ENCODE measurements around the gene DPF1. TPM values are rescaled to one million over a fixed set of nuclear protein-coding genes. Genes with fewer than 3 reads are reported as not detected.
A peak's percentile ranks its signal among the peaks of the same experiment; 100 is the strongest.

The DPF1 gene
- total RNA-seq (7.8 and 9.6 TPM in 2 replicates), polyA plus RNA-seq (4.9 and 6.5 TPM in 2 replicates)

GRCh38 chr19:38224014-38224862 is at the start of gene DPF1:
DPF1 (minus strand) TSS chr19:38224222; CDS start chr19:38224142, 80 bp downstream.
- H3K27me3 ChIP-seq = peaks cover 8% of the 10 kb centered on the region
- no peak within 1 kb of the TSS for H3K27ac ChIP-seq
- H3K36me3 ChIP-seq = no peaks in the 10 kb centered on the region
- no peaks in the 10 kb centered on the region for H3K9me3 ChIP-seq (ENCODE audit: low read depth)
- peak; percentile 10 for TF ChIP-seq CTCF (IDR thresholded peaks at IDR 0.05; ENCODE audit: low read depth, low read length)
- peak; percentile 75 to 92 for DNase-seq (ENCODE audit: low read depth in 1 of 2, low spot score in 1 of 2)
- peak within 1 kb of the TSS; percentile 77 for H3K4me3 ChIP-seq
- H3K4me1 ChIP-seq (ENCODE audit: low read depth) = no peaks in the 10 kb centered on the region

- Histone ChIP-seq H3K36me3 (no peaks in the 10 kb centered on the region), H3K4me3 (no peak overlapping the region), H3K9me3 (ENCODE audit: low read depth) (no peaks in the 10 kb centered on the region), H3K27ac (peak overlapping the region; percentile 26), H3K27me3 (no peaks in the 10 kb centered on the region), H3K4me1 (ENCODE audit: low read depth) (peaks cover 32% of the 10 kb centered on the region)
- no peak for TF ChIP-seq CTCF (IDR thresholded peaks at IDR 0.05; ENCODE audit: low read depth, low read length)
- no peak for DNase-seq (ENCODE audit: low read depth in 1 of 2, low spot score in 1 of 2)
Observed at GRCh38 chr19:38273499-38273898, 49.5 kb upstream of the DPF1 start.

- Histone ChIP-seq H3K4me1 (ENCODE audit: low read depth) (peaks cover 40% of the 10 kb centered on the region), H3K27ac (peak overlapping the region; percentile 67), H3K9me3 (ENCODE audit: low read depth) (no peaks in the 10 kb centered on the region), H3K27me3 (no peaks in the 10 kb centered on the region), H3K4me3 (no peak overlapping the region), H3K36me3 (no peaks in the 10 kb centered on the region)
- no peak for TF ChIP-seq CTCF (IDR thresholded peaks at IDR 0.05; ENCODE audit: low read depth, low read length)
- no peak for DNase-seq (ENCODE audit: low read depth in 1 of 2, low spot score in 1 of 2)
Observed at GRCh38 chr19:38270587-38271167, 46.7 kb upstream of the DPF1 start.

GRCh38 chr19:38268539-38268938 is 44.5 kb upstream of the DPF1 start:
- H3K27ac ChIP-seq = peak overlapping the region; percentile 74
- DNase-seq (ENCODE audit: low read depth in 1 of 2, low spot score in 1 of 2) = peak in 1 of 2 donors; percentile 15
- no peaks in the 10 kb centered on the region for H3K27me3 ChIP-seq
- H3K4me1 ChIP-seq (ENCODE audit: low read depth) = peaks cover 41% of the 10 kb centered on the region
- H3K4me3 ChIP-seq = no peak overlapping the region
- H3K36me3 ChIP-seq = no peaks in the 10 kb centered on the region
- no peak for TF ChIP-seq CTCF (IDR thresholded peaks at IDR 0.05; ENCODE audit: low read depth, low read length)
- no peaks in the 10 kb centered on the region for H3K9me3 ChIP-seq (ENCODE audit: low read depth)

- no peak for TF ChIP-seq CTCF (IDR thresholded peaks at IDR 0.05; ENCODE audit: low read depth, low read length)
- Histone ChIP-seq H3K9me3 (ENCODE audit: low read depth) (no peaks in the 10 kb centered on the region), H3K27ac (peak overlapping the region; percentile 74), H3K4me1 (ENCODE audit: low read depth) (peaks cover 41% of the 10 kb centered on the region), H3K36me3 (no peaks in the 10 kb centered on the region), H3K27me3 (no peaks in the 10 kb centered on the region), H3K4me3 (no peak overlapping the region)
- no peak for DNase-seq (ENCODE audit: low read depth in 1 of 2, low spot score in 1 of 2)
Observed at GRCh38 chr19:38267761-38268483, 43.9 kb upstream of the DPF1 start.

Data from cardiac muscle cell (in vitro differentiated cells and primary cell).